ENCODE measurements around the gene LENEP.

LENEP gene

GRCh38 chr1:155038602-155039307 is 45.4 kb downstream of the LENEP start:
- Histone ChIP-seq H3K4me1 (ENCODE audit: insufficient read depth, low read length) (no peaks in the 10 kb centered on the region), H3K4me3 (ENCODE audit: low read depth in 1 of 2, low read length in 2 of 2) (no peak overlapping the region), H4K20me1 (ENCODE audit: insufficient read depth, low read length) (peaks cover 7% of the 10 kb centered on the region; the same call in 1 of the 2 replicates), H3K27me3 (ENCODE audit: insufficient read depth, low read length, poor library complexity) (peaks cover 37% of the 10 kb centered on the region), H2AFZ (ENCODE audit: low read depth, low read length) (no peak overlapping the region), H3K9ac (ENCODE audit: low read depth, low read length) (no peak overlapping the region), H3K79me2 (ENCODE audit: insufficient read depth, low read length) (no peaks in the 10 kb centered on the region), H3K36me3 (ENCODE audit: insufficient read depth, low read length) (no peaks in the 10 kb centered on the region), H3K4me2 (ENCODE audit: insufficient read depth, low read length) (no peak overlapping the region), H3K27ac (ENCODE audit: low read length) (no peak overlapping the region), H3K9me3 (ENCODE audit: insufficient read depth, low read length, severe bottlenecking) (no peaks in the 10 kb centered on the region)
- no peak for ATAC-seq (ENCODE audit: insufficient read depth, low read depth)
- TF ChIP-seq CTCF (IDR thresholded peaks at IDR 0.05; ENCODE audit: borderline replicate concordance, extremely low read depth, low read length, poor library complexity, severe bottlenecking) (no peak), EZH2 (IDR thresholded peaks at IDR 0.05; ENCODE audit: borderline replicate concordance, low read depth, low read length, severe bottlenecking) (no peak)
- no peak for DNase-seq

GRCh38 chr1:155039308-155039669 is 45.9 kb downstream of the LENEP start:
- H3K4me2 ChIP-seq (ENCODE audit: insufficient read depth, low read length) = no peak overlapping the region
- DNase-seq (no peak), ATAC-seq (ENCODE audit: insufficient read depth, low read depth) (no peak)
- H3K27me3 ChIP-seq (ENCODE audit: insufficient read depth, low read length, poor library complexity) = peaks cover 33% of the 10 kb centered on the region
- H2AFZ ChIP-seq (ENCODE audit: low read depth, low read length) = no peak overlapping the region
- no peaks in the 10 kb centered on the region for H3K9me3 ChIP-seq (ENCODE audit: insufficient read depth, low read length, severe bottlenecking)
- no peak overlapping the region for H3K9ac ChIP-seq (ENCODE audit: low read depth, low read length)
- no peak overlapping the region for H3K4me3 ChIP-seq (ENCODE audit: low read depth in 1 of 2, low read length in 2 of 2)
- H3K4me1 ChIP-seq (ENCODE audit: insufficient read depth, low read length) = no peaks in the 10 kb centered on the region
- no peak overlapping the region for H3K27ac ChIP-seq (ENCODE audit: low read length)
- no peak for TF ChIP-seq EZH2 (IDR thresholded peaks at IDR 0.05; ENCODE audit: borderline replicate concordance, low read depth, low read length, severe bottlenecking)
- no peak for TF ChIP-seq CTCF (IDR thresholded peaks at IDR 0.05; ENCODE audit: borderline replicate concordance, extremely low read depth, low read length, poor library complexity, severe bottlenecking)
- peaks cover 11% of the 10 kb centered on the region; the same call in 1 of the 2 replicates for H4K20me1 ChIP-seq (ENCODE audit: insufficient read depth, low read length)
- no peaks in the 10 kb centered on the region for H3K79me2 ChIP-seq (ENCODE audit: insufficient read depth, low read length)
- no peaks in the 10 kb centered on the region for H3K36me3 ChIP-seq (ENCODE audit: insufficient read depth, low read length)

- Histone ChIP-seq H3K4me3 (ENCODE audit: low read depth in 1 of 2, low read length in 2 of 2) (no peak overlapping the region), H2AFZ (ENCODE audit: low read depth, low read length) (no peak overlapping the region), H3K27ac (ENCODE audit: low read length) (no peak overlapping the region), H4K20me1 (ENCODE audit: insufficient read depth, low read length) (peaks cover 11% of the 10 kb centered on the region; the same call in 1 of the 2 replicates), H3K9me3 (ENCODE audit: insufficient read depth, low read length, severe bottlenecking) (no peaks in the 10 kb centered on the region), H3K36me3 (ENCODE audit: insufficient read depth, low read length) (no peaks in the 10 kb centered on the region), H3K4me1 (ENCODE audit: insufficient read depth, low read length) (no peaks in the 10 kb centered on the region), H3K27me3 (ENCODE audit: insufficient read depth, low read length, poor library complexity) (peaks cover 33% of the 10 kb centered on the region), H3K79me2 (ENCODE audit: insufficient read depth, low read length) (no peaks in the 10 kb centered on the region), H3K4me2 (ENCODE audit: insufficient read depth, low read length) (no peak overlapping the region), H3K9ac (ENCODE audit: low read depth, low read length) (no peak overlapping the region)
- TF ChIP-seq EZH2 (IDR thresholded peaks at IDR 0.05; ENCODE audit: borderline replicate concordance, low read depth, low read length, severe bottlenecking) (no peak), CTCF (IDR thresholded peaks at IDR 0.05; ENCODE audit: borderline replicate concordance, extremely low read depth, low read length, poor library complexity, severe bottlenecking) (no peak)
- DNase-seq (no peak), ATAC-seq (ENCODE audit: insufficient read depth, low read depth) (no peak)
Observed at GRCh38 chr1:155040358-155041093, 47.1 kb downstream of the LENEP start.

Measured in DND-41 (cell line).